Hepatocyte (in vitro differentiated cells): ENCODE measurements around the gene HCRT. TPM values are rescaled to one million over a fixed set of nuclear protein-coding genes. Genes with fewer than 3 reads are reported as not detected.
"Not testable (repeated sequence)": the region's sequence is repeated elsewhere in the genome, so short reads cannot be mapped to it uniquely, and the experiment has no call there.

Experiments
- DNase-seq: peaks from one replicate; pipeline ENCODE4 v3.0.0-alpha.2; 2016; ENCODE audit warnings: low spot score
- H2AFZ ChIP-seq: fragments of 200-600 bp; sonication (generic); 2 replicates; pipeline ENCODE4 v1.6.0; 2016; ENCODE audit warnings: antibody characterized with exemption, mild to moderate bottlenecking
- H3K27ac ChIP-seq: fragments of 200-600 bp; sonication (generic); 2 replicates; pipeline ENCODE4 v1.5.1; 2016; ENCODE audit warnings: mild to moderate bottlenecking
- H3K27me3 ChIP-seq: fragments of 200-600 bp; sonication (generic); 2 replicates; pipeline ENCODE4 v1.6.1; 2016
- H3K36me3 ChIP-seq: fragments of 200-600 bp; sonication (generic); replicated peaks from 2 replicates; pipeline ENCODE4 v1.5.1; 2016; ENCODE audit warnings: low read depth; ENCODE audit not compliant: insufficient read depth
- H3K4me1 ChIP-seq: fragments of 200-600 bp; sonication (generic); 2 replicates; pipeline ENCODE4 v1.5.1; 2016; ENCODE audit warnings: mild to moderate bottlenecking, moderate library complexity; ENCODE audit not compliant: insufficient read depth
- H3K4me2 ChIP-seq: fragments of 200-600 bp; sonication (generic); 2 replicates; pipeline ENCODE4 v1.6.0; 2016
- H3K4me3 ChIP-seq: fragments of 200-600 bp; sonication (generic); 2 replicates; pipeline ENCODE4 v1.5.1; 2016; ENCODE audit warnings: mild to moderate bottlenecking
- H3K79me2 ChIP-seq: fragments of 200-600 bp; sonication (generic); 2 replicates; pipeline ENCODE4 v1.6.0; 2017; ENCODE audit warnings: mild to moderate bottlenecking
- H3K9me2 ChIP-seq: fragments of 200-600 bp; sonication (generic); replicated peaks from 2 replicates; pipeline ENCODE4 v1.6.0; 2017; ENCODE audit warnings: mild to moderate bottlenecking; ENCODE audit not compliant: insufficient read depth
- H3K9me3 ChIP-seq: fragments of 200-600 bp; sonication (generic); 2 replicates; pipeline ENCODE4 v1.5.1; 2016; ENCODE audit warnings: low read depth, mild to moderate bottlenecking
- H4K20me1 ChIP-seq: fragments of 200-600 bp; sonication (generic); 2 replicates; pipeline ENCODE4 v1.6.0; 2016; ENCODE audit warnings: mild to moderate bottlenecking; ENCODE audit not compliant: insufficient read depth, poor library complexity, severe bottlenecking
- EZH2 ChIP-seq: fragments of 200-600 bp; sonication (generic); IDR thresholded peaks from 2 replicates; pipeline ENCODE4 v1.6.1; 2016; ENCODE audit warnings: antibody characterized with exemption, mild to moderate bottlenecking, borderline replicate concordance
- EZH2phosphoT487 ChIP-seq: fragments of 200-600 bp; sonication (generic); IDR thresholded peaks from one replicate; pipeline ENCODE4 v1.6.1; 2018; ENCODE audit warnings: antibody characterized with exemption, mild to moderate bottlenecking, low read depth, moderate library complexity; ENCODE audit not compliant: unreplicated experiment, severe bottlenecking
- WGBS: methylation state at CpG from one replicate; pipeline ENCODE4 v1.1.6; 2016; ENCODE audit warnings: low lambda C conversion rate; ENCODE audit errors: missing lambda C conversion rate; 5-methylcytosine and 5-hydroxymethylcytosine counted together
- polyA plus RNA-seq: library from polyadenylated mRNA; unstranded; fragments of >200 nt; fragmentation: Nextera tagmentation; extraction: Ambion mirVana; gene quantifications from 2 replicates; pipeline ENCODE4 v1.2.1, GENCODE V29; 2016
- total RNA-seq: library from RNA; depleted of rRNA; stranded (reverse); fragments of >200 nt; gene quantifications from 2 replicates; pipeline ENCODE4 v1.2.3, GENCODE V29; 2014
- TF ChIP-seq, protein P1 (sequence below): fragments of 200-600 bp; sonication (generic); IDR thresholded peaks from 2 replicates; pipeline ENCODE4 v1.5.1; 2016; ENCODE audit warnings: antibody characterized with exemption, mild to moderate bottlenecking; ENCODE audit not compliant: poor library complexity

The HCRT gene
- total and polyA plus RNA-seq, 2 experiments from 2014 or later = not detected

DNA sequence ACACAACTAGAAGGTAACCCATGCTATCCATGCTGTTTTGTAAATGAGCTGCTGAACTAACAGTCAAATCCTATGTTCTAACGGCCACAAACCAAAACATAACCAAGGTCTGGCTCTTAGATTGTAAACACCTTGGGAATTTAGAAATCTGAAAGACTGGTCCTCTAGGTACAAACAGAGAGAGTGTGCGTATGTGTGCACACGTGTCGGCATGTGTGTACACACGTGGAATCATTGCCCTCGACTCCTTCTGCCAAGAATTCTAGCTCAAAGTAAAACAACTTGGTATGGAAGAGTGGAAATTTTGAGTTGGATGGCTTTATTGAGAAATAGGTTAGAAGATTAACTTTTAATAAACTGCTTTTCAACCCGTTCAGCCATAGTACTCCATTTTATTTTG lies 27.1 kb upstream of the HCRT start:
- no peak for DNase-seq
- TF ChIP-seq EZH2 (no peak), EZH2phosphoT487 (no peak)
- TF ChIP-seq, protein P1, sequence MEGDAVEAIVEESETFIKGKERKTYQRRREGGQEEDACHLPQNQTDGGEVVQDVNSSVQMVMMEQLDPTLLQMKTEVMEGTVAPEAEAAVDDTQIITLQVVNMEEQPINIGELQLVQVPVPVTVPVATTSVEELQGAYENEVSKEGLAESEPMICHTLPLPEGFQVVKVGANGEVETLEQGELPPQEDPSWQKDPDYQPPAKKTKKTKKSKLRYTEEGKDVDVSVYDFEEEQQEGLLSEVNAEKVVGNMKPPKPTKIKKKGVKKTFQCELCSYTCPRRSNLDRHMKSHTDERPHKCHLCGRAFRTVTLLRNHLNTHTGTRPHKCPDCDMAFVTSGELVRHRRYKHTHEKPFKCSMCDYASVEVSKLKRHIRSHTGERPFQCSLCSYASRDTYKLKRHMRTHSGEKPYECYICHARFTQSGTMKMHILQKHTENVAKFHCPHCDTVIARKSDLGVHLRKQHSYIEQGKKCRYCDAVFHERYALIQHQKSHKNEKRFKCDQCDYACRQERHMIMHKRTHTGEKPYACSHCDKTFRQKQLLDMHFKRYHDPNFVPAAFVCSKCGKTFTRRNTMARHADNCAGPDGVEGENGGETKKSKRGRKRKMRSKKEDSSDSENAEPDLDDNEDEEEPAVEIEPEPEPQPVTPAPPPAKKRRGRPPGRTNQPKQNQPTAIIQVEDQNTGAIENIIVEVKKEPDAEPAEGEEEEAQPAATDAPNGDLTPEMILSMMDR = no peak
- H3K4me3 ChIP-seq = no peak overlapping the region
- H4K20me1 ChIP-seq = no peaks in the 10 kb centered on the region
- no peak overlapping the region for H2AFZ ChIP-seq
- no peaks in the 10 kb centered on the region for H3K27me3 ChIP-seq
- H3K79me2 ChIP-seq = no peaks in the 10 kb centered on the region
- no peaks in the 10 kb centered on the region for H3K9me3 ChIP-seq
- no peaks in the 10 kb centered on the region for H3K36me3 ChIP-seq
- no peaks in the 10 kb centered on the region for H3K4me1 ChIP-seq
- no peak overlapping the region for H3K27ac ChIP-seq
- whole genome bisulfite sequencing = 94% methylated on average over 7 of the region's 7 CpGs
- H3K9me2 ChIP-seq = no peaks in the 10 kb centered on the region
- no peak overlapping the region for H3K4me2 ChIP-seq

DNA sequence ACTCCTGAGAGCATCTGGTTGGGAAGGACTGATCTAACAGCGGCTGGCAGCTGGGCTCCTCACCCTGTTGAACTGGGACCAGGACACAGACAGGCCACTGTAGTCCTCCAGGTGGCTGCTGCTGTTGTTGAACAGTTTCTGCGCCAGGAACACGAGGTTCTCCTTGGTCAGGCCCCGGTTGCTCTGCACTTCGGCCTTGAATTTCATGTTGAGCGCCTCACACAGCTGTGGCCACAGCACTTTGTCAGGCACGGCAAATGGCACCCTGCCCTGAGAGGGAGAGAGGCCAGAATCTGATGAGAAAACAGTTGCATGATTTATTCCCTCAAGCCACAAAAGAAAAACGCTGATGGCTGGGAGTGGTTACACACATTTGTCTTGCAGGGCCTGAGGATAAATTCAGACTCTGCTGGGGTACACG lies 26.7 kb upstream of the HCRT start:
- H3K79me2 ChIP-seq, H3K4me1 ChIP-seq, DNase-seq, H3K9me2 ChIP-seq, H3K36me3 ChIP-seq, H2AFZ ChIP-seq, H3K27me3 ChIP-seq, H4K20me1 ChIP-seq, H3K4me2 ChIP-seq, H3K27ac ChIP-seq, H3K4me3 ChIP-seq, H3K9me3 ChIP-seq: not testable (repeated sequence)
- WGBS = 91% methylated on average over 9 of the region's 9 CpGs

DNA sequence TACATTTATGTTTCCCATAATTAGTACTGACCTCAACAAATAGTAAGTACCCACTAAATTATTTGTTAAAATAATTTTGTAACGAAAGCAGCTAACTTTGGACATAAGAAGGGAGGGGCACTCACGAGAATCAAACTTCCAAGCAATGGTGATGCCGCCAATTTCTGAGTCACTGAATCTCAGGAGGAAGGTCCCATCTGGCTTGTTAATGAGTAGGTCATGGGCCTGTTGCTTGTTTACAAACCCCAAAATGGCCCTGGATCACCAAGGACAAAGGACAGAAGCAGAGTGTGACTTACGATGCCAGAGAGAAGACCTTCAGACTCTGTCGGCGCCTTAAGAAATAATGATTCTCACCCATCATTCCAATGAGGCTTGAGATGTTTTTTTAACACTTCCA lies 24.8 kb upstream of the HCRT start:
- H3K79me2 ChIP-seq = no peaks in the 10 kb centered on the region
- TF ChIP-seq, protein P1 = no peak
- no peak for TF ChIP-seq EZH2phosphoT487
- no peak for TF ChIP-seq EZH2
- 97% methylated on average over 6 of the region's 6 CpGs for WGBS
- no peaks in the 10 kb centered on the region for H3K27me3 ChIP-seq
- no peaks in the 10 kb centered on the region for H3K4me1 ChIP-seq
- H3K4me3 ChIP-seq = no peak overlapping the region
- no peak overlapping the region for H3K27ac ChIP-seq
- no peak overlapping the region for H2AFZ ChIP-seq
- no peaks in the 10 kb centered on the region for H3K36me3 ChIP-seq
- H3K9me3 ChIP-seq = no peaks in the 10 kb centered on the region
- no peaks in the 10 kb centered on the region for H4K20me1 ChIP-seq
- no peak for DNase-seq
- no peak overlapping the region for H3K4me2 ChIP-seq
- no peaks in the 10 kb centered on the region for H3K9me2 ChIP-seq

DNA sequence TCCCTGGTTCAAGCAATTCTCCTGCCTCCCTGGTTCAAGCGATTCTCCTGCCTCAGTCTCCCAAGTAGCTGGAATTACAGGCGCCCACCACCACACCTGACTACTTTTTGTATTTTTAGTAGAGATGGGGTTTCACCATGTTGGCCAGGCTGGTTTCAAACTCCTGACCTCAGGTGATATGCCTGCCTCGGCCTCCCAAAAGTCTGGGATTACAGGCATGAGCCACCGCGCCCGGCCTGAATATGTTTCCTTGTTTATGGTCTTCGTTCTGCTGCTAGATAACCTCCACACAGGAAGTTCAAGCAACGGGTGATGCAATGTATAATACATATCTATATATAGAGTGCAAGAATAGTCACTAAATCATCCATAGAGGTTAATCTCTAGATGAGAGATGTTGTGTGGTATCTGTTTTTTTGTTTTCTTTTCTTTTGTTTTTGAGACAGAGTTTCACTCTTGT lies 20.9 kb upstream of the HCRT start:
- not testable (repeated sequence) for H3K9me2 ChIP-seq, H3K4me2 ChIP-seq, H3K36me3 ChIP-seq, H3K9me3 ChIP-seq, H3K27ac ChIP-seq, H2AFZ ChIP-seq, DNase-seq, H3K4me3 ChIP-seq, H3K27me3 ChIP-seq, H3K79me2 ChIP-seq, H3K4me1 ChIP-seq, H4K20me1 ChIP-seq
- WGBS = 95% methylated on average over 8 of the region's 8 CpGs

DNA sequence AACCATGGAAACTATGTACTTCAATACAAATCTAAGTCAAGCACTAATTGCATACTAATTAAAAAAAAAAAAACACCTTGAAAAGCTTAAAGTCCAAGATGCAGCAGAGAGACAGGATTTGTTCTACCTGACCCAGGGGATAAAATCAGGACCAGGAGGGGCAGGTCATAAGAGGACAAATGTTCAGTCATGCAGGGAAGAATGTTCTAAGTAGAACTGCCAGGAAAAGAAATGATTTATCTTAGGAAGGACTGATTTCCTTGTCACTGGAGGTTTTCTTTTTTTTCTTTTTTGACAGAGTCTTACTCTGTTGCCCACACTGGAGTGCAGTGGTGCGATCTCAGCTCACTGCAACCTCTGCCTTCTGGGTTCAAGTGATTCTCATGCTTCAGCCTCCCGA lies 18.1 kb upstream of the HCRT start:
- no peak overlapping the region for H3K4me2 ChIP-seq
- H3K4me1 ChIP-seq = no peaks in the 10 kb centered on the region
- no peak overlapping the region for H2AFZ ChIP-seq
- H3K27ac ChIP-seq = no peak overlapping the region
- no peaks in the 10 kb centered on the region for H3K36me3 ChIP-seq
- TF ChIP-seq, protein P1 = no peak
- TF ChIP-seq EZH2 = no peak
- no peak for TF ChIP-seq EZH2phosphoT487
- H4K20me1 ChIP-seq = no peaks in the 10 kb centered on the region
- no peak overlapping the region for H3K4me3 ChIP-seq
- WGBS = 92% methylated on average over 2 of the region's 2 CpGs
- no peaks in the 10 kb centered on the region for H3K27me3 ChIP-seq
- no peaks in the 10 kb centered on the region for H3K79me2 ChIP-seq
- no peaks in the 10 kb centered on the region for H3K9me2 ChIP-seq
- no peak for DNase-seq
- H3K9me3 ChIP-seq = no peaks in the 10 kb centered on the region
